Peyer's patch (tissue), 4 donors: Measurements from ENCODE around the gene LDLRAD4. TPM values are rescaled to one million over a fixed set of nuclear protein-coding genes. Genes with fewer than 3 reads are reported as not detected.

ENCODE experiments used
- DNase-seq, 3 donors: peaks; one replicate each; pipeline ENCODE4 v3.0.0-alpha.2; 2017 to 2019
- H3K27ac ChIP-seq, 4 donors: fragments of 200-600 bp; sonication (generic); one replicate each; pipeline ENCODE4 v1.5.1; 2016 to 2019
- H3K27me3 ChIP-seq, 2 donors: fragments of 200-600 bp; sonication (generic); one replicate each; pipeline ENCODE4 v1.5.1; 2019
- H3K36me3 ChIP-seq, 3 donors: fragments of 200-600 bp; sonication (generic); one replicate each; pipeline ENCODE4 v1.5.1; 2016 to 2019
- H3K4me1 ChIP-seq, 4 donors: fragments of 200-600 bp; sonication (generic); one replicate each; pipeline ENCODE4 v1.5.1; 2016 to 2019
- H3K4me3 ChIP-seq, 4 donors: fragments of 200-600 bp; sonication (generic); 1 replicate in 3 of 4; 2 replicates in 1 of 4; pipeline ENCODE4 v1.5.1; 2016 to 2019; ENCODE audit warnings: mild to moderate bottlenecking in 1 of 4
- H3K9me3 ChIP-seq, 4 donors: fragments of 200-600 bp; sonication (generic); one replicate each; pipeline ENCODE4 v1.5.1; 2016 to 2019; ENCODE audit warnings: mild to moderate bottlenecking in 1 of 4
- POLR2A ChIP-seq, 2 donors: fragments of 450-650 bp; IDR thresholded peaks; one replicate each; pipeline ENCODE4 v1.5.1; 2017; ENCODE audit warnings: antibody characterized with exemption in 2 of 2, mild to moderate bottlenecking in 2 of 2, moderate library complexity in 2 of 2
- total RNA-seq, 4 donors: library from RNA; depleted of rRNA; stranded (reverse); fragments of >200 nt; gene quantifications; one replicate each; pipeline ENCODE4 v1.1.0, GENCODE V29; 2016
- TF ChIP-seq, protein P1 (sequence below), 6 experiments: fragments of 450-650 bp in 4 of 6; fragments of 200-600 bp in 2 of 6; sonication (generic) in 1 of 6; IDR thresholded peaks; one replicate each; pipeline ENCODE4 v1.5.1; 2017 to 2019; ENCODE audit warnings: antibody characterized with exemption in 6 of 6, mild to moderate bottlenecking in 3 of 6, moderate library complexity in 1 of 6

The LDLRAD4 gene
- total RNA-seq, 4 donors from 2014 or later = 24.8 to 128 (median 50.0) TPM

DNA sequence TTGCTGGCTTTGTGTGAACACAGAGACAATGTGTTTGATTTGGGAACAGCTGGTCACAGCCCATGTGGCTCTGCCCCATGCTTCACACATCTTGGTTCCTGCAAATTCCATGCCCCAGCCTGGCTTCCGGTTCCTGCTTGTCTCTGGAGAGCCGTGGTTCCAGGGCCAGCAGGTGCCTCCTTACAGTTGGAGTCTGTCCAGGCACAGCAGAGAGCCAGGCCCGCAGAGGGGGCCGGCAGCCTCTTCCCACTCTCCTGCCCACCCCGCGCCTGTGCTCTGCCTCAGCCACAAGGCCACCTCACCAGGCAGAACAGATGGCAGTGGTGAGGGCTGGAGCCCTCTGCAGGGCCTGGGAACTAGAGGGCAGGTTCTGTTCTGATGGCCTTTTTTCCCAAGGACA, 81.5 kb downstream of the LDLRAD4 start:
- no peaks in the 10 kb centered on the region for H3K9me3 ChIP-seq
- no peak for DNase-seq
- no peak overlapping the region for H3K4me3 ChIP-seq
- TF ChIP-seq, protein P1, sequence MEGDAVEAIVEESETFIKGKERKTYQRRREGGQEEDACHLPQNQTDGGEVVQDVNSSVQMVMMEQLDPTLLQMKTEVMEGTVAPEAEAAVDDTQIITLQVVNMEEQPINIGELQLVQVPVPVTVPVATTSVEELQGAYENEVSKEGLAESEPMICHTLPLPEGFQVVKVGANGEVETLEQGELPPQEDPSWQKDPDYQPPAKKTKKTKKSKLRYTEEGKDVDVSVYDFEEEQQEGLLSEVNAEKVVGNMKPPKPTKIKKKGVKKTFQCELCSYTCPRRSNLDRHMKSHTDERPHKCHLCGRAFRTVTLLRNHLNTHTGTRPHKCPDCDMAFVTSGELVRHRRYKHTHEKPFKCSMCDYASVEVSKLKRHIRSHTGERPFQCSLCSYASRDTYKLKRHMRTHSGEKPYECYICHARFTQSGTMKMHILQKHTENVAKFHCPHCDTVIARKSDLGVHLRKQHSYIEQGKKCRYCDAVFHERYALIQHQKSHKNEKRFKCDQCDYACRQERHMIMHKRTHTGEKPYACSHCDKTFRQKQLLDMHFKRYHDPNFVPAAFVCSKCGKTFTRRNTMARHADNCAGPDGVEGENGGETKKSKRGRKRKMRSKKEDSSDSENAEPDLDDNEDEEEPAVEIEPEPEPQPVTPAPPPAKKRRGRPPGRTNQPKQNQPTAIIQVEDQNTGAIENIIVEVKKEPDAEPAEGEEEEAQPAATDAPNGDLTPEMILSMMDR (IDR thresholded peaks at IDR 0.05) = no peak
- no peak for TF ChIP-seq POLR2A (IDR thresholded peaks at IDR 0.05)
- H3K36me3 ChIP-seq = no peaks in the 10 kb centered on the region
- no peak overlapping the region for H3K27ac ChIP-seq
- H3K27me3 ChIP-seq = no peaks in the 10 kb centered on the region
- peaks cover 0 to 12% (median 0%) of the 10 kb centered on the region in 4 donors for H3K4me1 ChIP-seq

DNA sequence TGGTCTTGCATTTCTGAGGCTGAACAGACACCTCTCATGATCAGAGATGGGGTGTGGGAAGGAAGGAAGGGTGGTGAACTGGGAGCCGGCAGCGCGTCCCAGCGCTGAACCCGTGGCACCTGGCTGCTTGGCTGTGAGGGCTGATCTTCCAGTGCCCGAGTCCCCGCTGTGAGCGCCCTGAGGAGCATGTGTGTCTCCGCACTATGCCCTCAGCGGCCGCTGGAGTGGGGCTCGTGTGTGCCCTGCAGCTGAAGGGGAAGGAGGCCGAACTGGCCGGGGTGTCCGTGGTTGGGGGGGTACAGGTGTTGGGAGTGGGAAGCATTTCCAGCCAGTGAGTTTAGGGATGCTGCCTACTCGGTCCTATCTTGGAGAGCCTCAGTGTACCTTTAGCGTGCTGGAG, 82.2 kb downstream of the LDLRAD4 start:
- H3K36me3 ChIP-seq = no peaks in the 10 kb centered on the region
- TF ChIP-seq POLR2A (IDR thresholded peaks at IDR 0.05) = no peak
- TF ChIP-seq, protein P1 (IDR thresholded peaks at IDR 0.05) = no peak
- no peak for DNase-seq
- no peak overlapping the region for H3K27ac ChIP-seq
- H3K4me3 ChIP-seq = no peak overlapping the region
- peaks cover 0 to 12% (median 0%) of the 10 kb centered on the region in 4 donors for H3K4me1 ChIP-seq
- H3K9me3 ChIP-seq = no peaks in the 10 kb centered on the region
- no peaks in the 10 kb centered on the region for H3K27me3 ChIP-seq

DNA sequence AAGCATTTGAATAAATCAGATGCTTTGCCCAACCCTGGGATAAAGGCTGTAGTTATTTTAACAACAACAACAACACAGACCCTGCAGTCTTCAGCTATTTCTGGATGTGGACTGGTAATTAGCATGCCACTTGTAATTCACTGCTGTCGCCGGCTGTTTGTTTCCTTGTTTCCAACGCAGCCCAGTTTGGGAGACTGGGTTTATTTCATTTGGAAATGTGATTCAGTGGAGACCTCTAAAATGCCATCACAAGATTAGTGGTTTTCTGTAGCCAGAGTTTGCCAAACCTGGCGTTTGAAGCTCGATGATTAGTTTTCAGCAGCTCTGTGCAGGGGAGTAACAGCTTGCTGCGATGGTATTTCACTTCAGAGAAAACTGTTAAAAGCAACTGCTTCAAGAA, 83.5 kb downstream of the LDLRAD4 start:
- TF ChIP-seq, protein P1 (IDR thresholded peaks at IDR 0.05) = no peak
- TF ChIP-seq POLR2A (IDR thresholded peaks at IDR 0.05) = no peak
- H3K27me3 ChIP-seq = no peaks in the 10 kb centered on the region
- H3K4me3 ChIP-seq = no peak overlapping the region
- H3K36me3 ChIP-seq = no peaks in the 10 kb centered on the region
- H3K9me3 ChIP-seq = no peaks in the 10 kb centered on the region
- H3K4me1 ChIP-seq = peaks cover 0 to 12% (median 0%) of the 10 kb centered on the region in 4 donors
- H3K27ac ChIP-seq = no peak overlapping the region
- DNase-seq = no peak

DNA sequence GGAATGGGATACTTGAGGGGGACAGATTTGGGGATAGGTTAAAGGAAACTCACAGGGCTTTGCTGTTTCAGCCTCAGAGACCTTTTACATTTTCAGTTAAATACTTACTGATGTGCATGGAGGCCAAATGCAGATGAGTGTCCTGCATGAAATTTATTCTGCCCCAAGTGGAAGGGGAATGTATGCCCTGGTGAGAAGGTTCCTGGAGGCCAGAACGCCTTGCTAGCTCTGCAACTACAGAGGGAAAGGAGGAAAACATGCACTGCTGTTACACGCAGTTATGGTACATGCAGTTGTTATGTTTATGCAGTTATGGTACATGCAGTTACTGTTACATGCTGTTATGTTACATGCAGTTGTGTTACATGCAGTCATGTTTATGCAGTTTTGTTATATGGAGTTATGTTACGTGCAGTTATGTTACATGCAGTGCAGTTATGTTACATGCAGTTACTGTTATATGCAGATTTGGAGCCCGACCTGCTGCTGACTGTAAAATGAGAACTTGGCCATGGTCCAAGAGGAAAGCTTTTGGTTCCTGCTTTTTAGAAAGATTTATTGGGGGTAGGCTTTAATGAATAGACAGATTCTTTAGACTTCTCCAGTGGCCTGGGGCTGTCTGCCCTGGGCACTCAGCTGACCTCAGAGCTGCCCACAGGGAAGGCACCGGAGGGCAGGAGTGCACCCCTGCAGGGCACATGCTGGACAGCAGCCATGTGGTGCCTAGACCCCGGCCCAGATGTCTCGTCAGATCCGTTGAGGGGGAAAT, 84.1 kb downstream of the LDLRAD4 start:
- TF ChIP-seq, protein P1 (IDR thresholded peaks at IDR 0.05) = no peak
- no peak for TF ChIP-seq POLR2A (IDR thresholded peaks at IDR 0.05)
- Histone ChIP-seq H3K9me3 (no peaks in the 10 kb centered on the region), H3K4me3 (no peak overlapping the region), H3K27me3 (no peaks in the 10 kb centered on the region), H3K4me1 (peaks cover 0 to 12% (median 0%) of the 10 kb centered on the region in 4 donors), H3K27ac (no peak overlapping the region), H3K36me3 (no peaks in the 10 kb centered on the region)
- DNase-seq = no peak

DNA sequence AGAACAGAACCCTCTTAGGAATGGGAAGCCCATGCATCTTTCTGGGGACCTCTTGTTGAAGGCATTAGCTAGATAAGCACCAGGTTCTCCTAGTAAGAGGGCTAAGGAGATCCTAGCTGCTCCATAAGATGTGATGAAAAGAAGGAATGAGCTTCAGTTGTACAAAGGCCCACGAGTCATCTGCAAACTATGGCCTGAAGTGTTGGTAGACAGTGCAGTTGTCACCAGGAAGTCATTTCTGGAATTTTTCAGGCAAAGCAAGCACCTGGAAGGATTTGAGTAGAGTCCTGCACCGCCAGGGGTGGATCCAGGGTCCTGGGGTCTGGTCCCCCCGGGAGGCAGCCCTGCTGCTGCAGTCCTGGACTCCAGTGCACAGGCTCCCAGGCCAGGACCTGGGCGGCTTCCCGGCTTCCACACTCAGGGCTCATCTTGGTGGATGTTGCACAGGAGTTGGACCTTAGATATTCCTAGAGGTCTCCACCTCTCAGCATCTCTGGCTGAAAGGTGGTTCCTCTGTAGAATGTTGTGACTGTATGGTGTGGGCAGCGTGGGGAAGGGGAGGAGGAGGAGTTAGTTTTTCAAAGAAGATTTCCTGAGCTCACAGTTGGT, 85.3 kb downstream of the LDLRAD4 start:
- Histone ChIP-seq H3K4me3 (no peak overlapping the region), H3K4me1 (peaks cover 0 to 12% (median 0%) of the 10 kb centered on the region in 4 donors), H3K27ac (no peak overlapping the region), H3K36me3 (no peaks in the 10 kb centered on the region), H3K9me3 (no peaks in the 10 kb centered on the region), H3K27me3 (no peaks in the 10 kb centered on the region)
- TF ChIP-seq, protein P1 (IDR thresholded peaks at IDR 0.05) = no peak
- TF ChIP-seq POLR2A (IDR thresholded peaks at IDR 0.05) = no peak
- no peak for DNase-seq
